HL-60 (cell line): ENCODE measurements around the gene GPR137B.

Experiments used
- CTCF ChIP-seq: IDR thresholded peaks from one replicate; pipeline ENCODE4 v1.5.1; 2011; ENCODE audit warnings: low read length, control low read depth, inconsistent platforms; ENCODE audit not compliant: insufficient read depth
- POLR2AphosphoS5 ChIP-seq: IDR thresholded peaks from 2 replicates; pipeline ENCODE4 v1.6.1; 2012; ENCODE audit warnings: low read depth
- REST ChIP-seq: IDR thresholded peaks from 2 replicates; pipeline ENCODE4 v1.6.1; 2012; ENCODE audit warnings: low read depth; ENCODE audit not compliant: insufficient replicate concordance
- SPI1 ChIP-seq: IDR thresholded peaks from 2 replicates; pipeline ENCODE4 v1.6.1; 2012; ENCODE audit warnings: low read depth, mild to moderate bottlenecking, borderline replicate concordance

DNA sequence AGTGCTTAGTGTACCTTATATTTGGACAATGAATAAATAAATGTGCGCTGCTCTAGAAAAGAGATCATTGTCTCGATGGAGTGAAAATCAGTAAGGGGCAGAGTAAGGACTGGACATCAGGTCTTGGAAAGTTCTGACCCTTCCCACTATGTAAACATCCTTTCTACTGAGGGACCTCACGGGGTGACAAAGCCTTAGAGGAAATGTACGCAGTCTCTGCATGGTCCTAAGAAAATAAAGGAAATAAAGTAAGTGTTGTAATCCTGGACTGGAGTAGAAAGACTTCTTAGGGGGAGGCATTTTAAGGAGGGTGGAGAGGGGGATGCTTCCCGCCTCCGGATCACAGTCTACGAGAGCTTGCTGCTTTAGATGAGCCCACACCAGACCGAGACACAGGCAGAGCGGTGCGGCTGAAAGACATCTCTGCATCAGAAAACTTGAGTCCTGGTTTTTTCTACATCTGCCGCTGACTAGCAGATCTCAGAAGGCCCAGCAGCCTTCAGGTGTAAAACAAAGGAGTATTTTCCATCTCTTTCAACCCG, 22.3 kb upstream of the GPR137B start:
- no peak for TF ChIP-seq CTCF
- no peak for TF ChIP-seq POLR2AphosphoS5
- TF ChIP-seq REST: no peak
- no peak for TF ChIP-seq SPI1
